IMR-90 (cell line): Measurements from ENCODE around the gene WASHC3. TPM values are rescaled to one million over a fixed set of nuclear protein-coding genes. Genes with fewer than 3 reads are reported as not detected.

Source experiments
- ATAC-seq: fragments of 200-7000 bp; cut with Tn5 transposase; 2 replicates; pipeline ENCODE4 v1.9.1; 2020; ENCODE audit warnings: low read depth, mild to moderate bottlenecking, moderate library complexity
- BruUV-seq: library from RNA; stranded (reverse); fragments of 400-500 nt; replicated peaks from 2 replicates; lab custom pipeline; 2021; lab: Mats Ljungman, UMichigan
- CTCF ChIA-PET: fragments of 300-600 bp; formaldehyde crosslinking; extraction: SDS; loops from one replicate; lab custom pipeline; 2021; ENCODE audit warnings: antibody characterized with exemption; lab: Yijun Ruan, JAX
- POLR2A ChIA-PET: fragments of 300-600 bp; sonication (Branson Sonifier 250); formaldehyde crosslinking; loops from one replicate; lab custom pipeline; 2022; ENCODE audit warnings: antibody characterized with exemption; ENCODE audit not compliant: unreplicated experiment; lab: Charles Lee
- DNase-seq: peaks from one replicate; pipeline ENCODE4 v3.0.0; 2013
- H2AFZ ChIP-seq: replicated peaks from 2 replicates; pipeline ENCODE3; 2013; ENCODE audit warnings: low read length, mild to moderate bottlenecking; ENCODE audit not compliant: poor library complexity
- H2AK5ac ChIP-seq: 2 replicates; pipeline ENCODE4 v1.6.1; 2013; ENCODE audit warnings: low read depth, low read length, inconsistent platforms
- H2AK9ac ChIP-seq: replicated peaks from 2 replicates; pipeline ENCODE3; 2013; ENCODE audit warnings: mild to moderate bottlenecking, low read depth, low read length, moderate library complexity; ENCODE audit not compliant: poor library complexity
- H2BK120ac ChIP-seq: 2 replicates; pipeline ENCODE4 v1.6.1; 2013; ENCODE audit warnings: low read depth, low read length, inconsistent platforms
- H2BK15ac ChIP-seq: 3 replicates; pipeline ENCODE4 v1.6.1; 2013; ENCODE audit warnings: low read depth, low read length, inconsistent platforms
- H2BK20ac ChIP-seq: 2 replicates; pipeline ENCODE4 v1.6.1; 2013; ENCODE audit warnings: low read depth, mild to moderate bottlenecking, inconsistent platforms, low read length, moderate library complexity
- H2BK5ac ChIP-seq: 2 replicates; pipeline ENCODE4 v1.6.1; 2013; ENCODE audit warnings: mild to moderate bottlenecking, low read depth, low read length, inconsistent platforms; ENCODE audit not compliant: poor library complexity, severe bottlenecking
- H3K14ac ChIP-seq: replicated peaks from 2 replicates; pipeline ENCODE4 v1.6.1; 2013; ENCODE audit warnings: low read depth, low read length, inconsistent platforms
- H3K18ac ChIP-seq: 2 replicates; pipeline ENCODE4 v1.6.1; 2013; ENCODE audit warnings: low read depth, low read length, control low read depth
- H3K23ac ChIP-seq: 2 replicates; pipeline ENCODE4 v1.6.1; 2013; ENCODE audit warnings: low read depth, low read length, inconsistent platforms
- H3K27ac ChIP-seq: 2 replicates; pipeline ENCODE4 v1.5.1; 2013; ENCODE audit warnings: mild to moderate bottlenecking, control low read depth, low read length; ENCODE audit not compliant: insufficient read depth
- H3K27me3 ChIP-seq: 2 replicates; pipeline ENCODE4 v1.6.1; 2013; ENCODE audit warnings: low read length; ENCODE audit not compliant: control insufficient read depth, insufficient read depth
- H3K36me3 ChIP-seq: 2 replicates; pipeline ENCODE4 v1.6.1; 2013; ENCODE audit warnings: low read length, mixed read lengths; ENCODE audit not compliant: control insufficient read depth, insufficient read depth
- H3K4ac ChIP-seq: 2 replicates; pipeline ENCODE4 v1.6.1; 2013; ENCODE audit warnings: low read depth, low read length, inconsistent platforms
- H3K4me1 ChIP-seq: 2 replicates; pipeline ENCODE4 v1.6.1; 2013; ENCODE audit warnings: low read length, mixed read lengths; ENCODE audit not compliant: control insufficient read depth, insufficient read depth
- H3K4me2 ChIP-seq: 2 replicates; pipeline ENCODE4 v1.6.1; 2013; ENCODE audit warnings: low read depth, mild to moderate bottlenecking, control low read depth, low read length, moderate library complexity
- H3K4me3 ChIP-seq: 2 replicates; pipeline ENCODE4 v1.5.1; 2013; ENCODE audit warnings: low read depth, mild to moderate bottlenecking, control low read depth, low read length, moderate library complexity; ENCODE audit not compliant: insufficient read depth
- H3K56ac ChIP-seq: 2 replicates; pipeline ENCODE4 v1.6.1; 2013; ENCODE audit warnings: low read length, inconsistent platforms; ENCODE audit not compliant: insufficient read depth; ENCODE audit errors: extremely low read depth
- H3K79me1 ChIP-seq, 2 experiments: 2 replicates each; pipeline ENCODE4 v1.6.1; 2013; ENCODE audit warnings: low read length in 2 of 2, inconsistent platforms in 1 of 2, low read depth in 1 of 2
- H3K9ac ChIP-seq: 2 replicates; pipeline ENCODE4 v1.6.1; 2013; ENCODE audit warnings: low read depth, low read length, control low read depth
- H3K9me1 ChIP-seq: 2 replicates; pipeline ENCODE4 v1.6.1; 2013; ENCODE audit warnings: low read length, inconsistent platforms; ENCODE audit not compliant: insufficient read depth
- H3K9me3 ChIP-seq: 2 replicates; pipeline ENCODE4 v1.6.1; 2013; ENCODE audit warnings: low read length; ENCODE audit not compliant: control insufficient read depth, insufficient read depth
- H4K20me1 ChIP-seq: 2 replicates; pipeline ENCODE4 v1.6.1; 2013; ENCODE audit warnings: low read length, inconsistent platforms; ENCODE audit not compliant: insufficient read depth
- H4K5ac ChIP-seq: 2 replicates; pipeline ENCODE4 v1.6.1; 2013; ENCODE audit warnings: mild to moderate bottlenecking, low read depth, low read length, control low read depth
- H4K8ac ChIP-seq, 2 experiments: 2 replicates each; pipeline ENCODE4 v1.6.1; 2013; ENCODE audit warnings: low read depth in 2 of 2, low read length in 2 of 2, control low read depth in 1 of 2, inconsistent platforms in 1 of 2
- H4K91ac ChIP-seq: 2 replicates; pipeline ENCODE4 v1.6.1; 2013; ENCODE audit warnings: low read depth, low read length, inconsistent platforms; ENCODE audit not compliant: insufficient read depth
- CEBPB ChIP-seq: IDR thresholded peaks from 2 replicates; pipeline ENCODE4 v1.6.1; 2012; ENCODE audit warnings: low read depth, low read length, improper control_type of control experiment
- CHD1 ChIP-seq: IDR thresholded peaks from 2 replicates; pipeline ENCODE4 v1.6.1; 2012; ENCODE audit warnings: low read depth, low read length, improper control_type of control experiment
- CTCF ChIP-seq: conservative IDR thresholded peaks from 2 replicates; pipeline ENCODE4 v1.5.1; 2012; ENCODE audit warnings: mild to moderate bottlenecking, low read depth, low read length, improper control_type of control experiment
- ELK1 ChIP-seq: fragments of 150-350 bp; IDR thresholded peaks from 2 replicates; pipeline ENCODE4 v1.6.1; 2016; ENCODE audit warnings: low read depth, mild to moderate bottlenecking, low read length, moderate library complexity, borderline replicate concordance
- FOS ChIP-seq: fragments of 150-350 bp; IDR thresholded peaks from 2 replicates; pipeline ENCODE4 v1.6.1; 2016; ENCODE audit warnings: low read depth, low read length
- MAFK ChIP-seq: IDR thresholded peaks from 2 replicates; pipeline ENCODE4 v1.6.1; 2012; ENCODE audit warnings: low read depth, low read length, improper control_type of control experiment
- MAZ ChIP-seq: IDR thresholded peaks from 2 replicates; pipeline ENCODE4 v1.6.1; 2012; ENCODE audit warnings: low read depth, mild to moderate bottlenecking, low read length, improper control_type of control experiment, moderate library complexity, borderline replicate concordance
- MXI1 ChIP-seq: IDR thresholded peaks from 2 replicates; pipeline ENCODE4 v1.6.1; 2012; ENCODE audit warnings: low read depth, mild to moderate bottlenecking, low read length, moderate library complexity, borderline replicate concordance
- POLR2A ChIP-seq: IDR thresholded peaks from 2 replicates; pipeline ENCODE4 v1.6.1; 2012; ENCODE audit warnings: mild to moderate bottlenecking, low read depth, low read length
- RAD21 ChIP-seq: IDR thresholded peaks from 2 replicates; pipeline ENCODE4 v1.6.1; 2012; ENCODE audit warnings: low read length, improper control_type of control experiment
- RCOR1 ChIP-seq: IDR thresholded peaks from 2 replicates; pipeline ENCODE4 v1.6.1; 2012; ENCODE audit warnings: mild to moderate bottlenecking, low read length, improper control_type of control experiment; ENCODE audit not compliant: insufficient replicate concordance
- SMC3 ChIP-seq: fragments of 150-350 bp; IDR thresholded peaks from 2 replicates; pipeline ENCODE4 v1.6.1; 2016; ENCODE audit warnings: low read depth, mild to moderate bottlenecking, antibody characterized with exemption, low read length, moderate library complexity
- USF2 ChIP-seq: fragments of 150-350 bp; IDR thresholded peaks from 2 replicates; pipeline ENCODE4 v1.6.1; 2017; ENCODE audit warnings: mild to moderate bottlenecking, antibody characterized with exemption, low read length, low read depth
- WGBS, 2 experiments: methylation state at CpG; one replicate each; pipeline versions ENCODE4 v1.1.5 to v1.1.7; 2013; ENCODE audit warnings: missing lambda C conversion rate in 2 of 2; ENCODE audit not compliant: insufficient read length in 1 of 2; ENCODE audit errors: extremely low coverage in 2 of 2; 5-methylcytosine and 5-hydroxymethylcytosine counted together
- dilution Hi-C: fragments of 300-500 bp; cut with HindIII; formaldehyde crosslinking; loops from one replicate; pipeline ENCODE4 v1.14.3; 2018; ENCODE audit warnings: low sequenced_read_pairs; ENCODE audit not compliant: unreplicated experiment
- in situ Hi-C: fragments of 300-500 bp; cut with MboI; formaldehyde crosslinking; loops from 3 replicates; pipeline ENCODE4 v1.14.3; 2019; ENCODE audit warnings: low sequenced_read_pairs, inconsistent platforms, mixed read lengths
- intact Hi-C: fragments of 100-400 bp; cut with micrococcal nuclease; formaldehyde crosslinking; loops from 2 replicates; pipeline ENCODE4 v1.10.0; 2022
- polyA plus RNA-seq, 3 experiments: library from polyadenylated mRNA; depleted of rRNA; stranded (reverse); fragments of >200 nt; gene quantifications; 2 replicates each; pipeline ENCODE4 v1.2.3, GENCODE V29; 2012; ENCODE audit warnings: low replicate concordance in 1 of 3
- total RNA-seq: library from RNA; depleted of rRNA; stranded (reverse); fragments of >200 nt; gene quantifications from 2 replicates; pipeline ENCODE4 v1.2.3, GENCODE V29; 2012

WASHC3 gene
- total and polyA plus RNA-seq, 2 of the 4 experiments (the other 2 are of a cell fraction): 54.8 to 87.1 TPM

GRCh38 chr12:102009796-102010195 is 52.0 kb downstream of the WASHC3 start:
- no peak overlapping the region for H2AFZ ChIP-seq
- in situ Hi-C loops (no loop called here), intact Hi-C loops (no loop called here), dilution Hi-C loops (no loop called here)
- no TSS peak for BruUV-seq
- no peak overlapping the region for H3K4ac ChIP-seq
- H3K18ac ChIP-seq: no peak overlapping the region
- no CpG with 5 or more reads among the region's 3 CpGs for WGBS, 2 experiments
- H3K9ac ChIP-seq: no peak overlapping the region
- no peaks in the 10 kb centered on the region; the same call in 1 of the 2 replicates for H3K36me3 ChIP-seq
- H2BK20ac ChIP-seq: no peak overlapping the region
- H2AK9ac ChIP-seq: no peak overlapping the region
- ChIA-PET CTCF (no interaction called here), POLR2A (no interaction called here)
- H4K8ac ChIP-seq: no peak overlapping the region
- H3K27ac ChIP-seq: no peak overlapping the region
- no peak for TF ChIP-seq SMC3
- TF ChIP-seq CEBPB: no peak
- TF ChIP-seq MAZ: no peak
- no peak for TF ChIP-seq CTCF
- no peak for TF ChIP-seq FOS
- TF ChIP-seq MAFK: no peak
- TF ChIP-seq USF2: no peak
- TF ChIP-seq RCOR1: no peak
- TF ChIP-seq RAD21: no peak
- TF ChIP-seq POLR2A: no peak
- TF ChIP-seq CHD1: no peak
- no peak for TF ChIP-seq ELK1
- TF ChIP-seq MXI1: no peak
- H3K4me1 ChIP-seq: no peaks in the 10 kb centered on the region
- H3K4me2 ChIP-seq: no peak overlapping the region
- no peak overlapping the region for H4K91ac ChIP-seq
- H3K14ac ChIP-seq: no peak overlapping the region
- H2BK5ac ChIP-seq: no peak overlapping the region
- no peaks in the 10 kb centered on the region for H3K9me1 ChIP-seq
- H4K20me1 ChIP-seq: no peaks in the 10 kb centered on the region
- no peaks in the 10 kb centered on the region for H3K27me3 ChIP-seq
- no peak overlapping the region for H2BK120ac ChIP-seq
- H3K9me3 ChIP-seq: no peaks in the 10 kb centered on the region
- H3K56ac ChIP-seq: no peak overlapping the region
- H3K79me1 ChIP-seq: no peaks in the 10 kb centered on the region
- H3K4me3 ChIP-seq: no peak overlapping the region
- H4K5ac ChIP-seq: no peak overlapping the region
- H3K23ac ChIP-seq: no peak overlapping the region
- DNase-seq (no peak), ATAC-seq (no peak)
- no peak overlapping the region for H2AK5ac ChIP-seq
- H2BK15ac ChIP-seq: no peak overlapping the region
